HG03159 (cell line): ENCODE measurements around the gene ISL2.

ENCODE experiments used
- ATAC-seq: cut with Tn5 transposase; IDR thresholded peaks from one replicate; pipeline ENCODE4 v1.9.1; 2021; ENCODE audit warnings: mild to moderate bottlenecking, moderate library complexity; ENCODE audit not compliant: unreplicated experiment

ISL2 gene

GRCh38 chr15:76368122-76368621, 31.6 kb downstream of the ISL2 start:
- no peak for ATAC-seq

GRCh38 chr15:76376029-76376428, 39.5 kb downstream of the ISL2 start:
- ATAC-seq = no peak

- ATAC-seq = no peak
These were observed 40.2 kb downstream of the ISL2 start for GRCh38 chr15:76376816-76377215.

GRCh38 chr15:76377217-76377616, 40.6 kb downstream of the ISL2 start:
- ATAC-seq = no peak

GRCh38 chr15:76377751-76378150, 41.2 kb downstream of the ISL2 start:
- no peak for ATAC-seq

GRCh38 chr15:76378691-76379090, 42.1 kb downstream of the ISL2 start:
- no peak for ATAC-seq

- ATAC-seq = no peak
These were observed 43.7 kb downstream of the ISL2 start for GRCh38 chr15:76380249-76380648.

- no peak for ATAC-seq
These were observed 44.8 kb downstream of the ISL2 start for GRCh38 chr15:76381366-76381765.

- no peak for ATAC-seq
These were observed 46.6 kb downstream of the ISL2 start for GRCh38 chr15:76382987-76383728.

GRCh38 chr15:76384409-76384808, 47.8 kb downstream of the ISL2 start:
- no peak for ATAC-seq

GRCh38 chr15:76386178-76386577, 49.6 kb downstream of the ISL2 start:
- ATAC-seq = no peak

- no peak for ATAC-seq
These were observed 50.4 kb downstream of the ISL2 start for GRCh38 chr15:76386926-76387325.

GRCh38 chr15:76390571-76390970, 54.0 kb downstream of the ISL2 start:
- no peak for ATAC-seq

- ATAC-seq = no peak
These were observed 54.7 kb downstream of the ISL2 start for GRCh38 chr15:76391309-76391708.

GRCh38 chr15:76391847-76392246, 55.3 kb downstream of the ISL2 start:
- no peak for ATAC-seq
